Calu3 (cell line): ENCODE results near the gene SORCS1. TPM values are rescaled to one million over a fixed set of nuclear protein-coding genes. Genes with fewer than 3 reads are reported as not detected.

Experiments used
- BruUV-seq: library from RNA; stranded (reverse); fragments of 400-500 nt; replicated peaks from 2 replicates; lab custom pipeline; 2021; lab: Mats Ljungman, UMichigan
- CTCF ChIA-PET: fragments of 300-600 bp; sonication (Branson Sonifier 250); formaldehyde crosslinking; loops from one replicate; lab custom pipeline; 2022; ENCODE audit warnings: antibody characterized with exemption; lab: Charles Lee
- DNase-seq: peaks from one replicate; pipeline ENCODE4 v3.0.0; 2022
- H3K27ac Mint-ChIP-seq: one replicate; pipeline ENCODE4 v1.8.0; 2022; ENCODE audit warnings: mixed read lengths; ENCODE audit not compliant: unreplicated experiment
- H3K27me3 Mint-ChIP-seq: one replicate; pipeline ENCODE4 v1.8.0; 2022; ENCODE audit warnings: mixed read lengths; ENCODE audit not compliant: unreplicated experiment
- H3K36me3 Mint-ChIP-seq: one replicate; pipeline ENCODE4 v1.8.0; 2022; ENCODE audit warnings: mild to moderate bottlenecking, moderate library complexity, mixed read lengths; ENCODE audit not compliant: insufficient read depth, unreplicated experiment
- H3K4me1 Mint-ChIP-seq: one replicate; pipeline ENCODE4 v1.8.0; 2022; ENCODE audit warnings: mild to moderate bottlenecking, low read depth, mixed read lengths; ENCODE audit not compliant: unreplicated experiment
- H3K4me3 Mint-ChIP-seq: one replicate; pipeline ENCODE4 v1.8.0; 2022; ENCODE audit warnings: mild to moderate bottlenecking, low read depth, moderate library complexity, mixed read lengths; ENCODE audit not compliant: unreplicated experiment
- H3K9me3 Mint-ChIP-seq: one replicate; pipeline ENCODE4 v1.8.0; 2022; ENCODE audit warnings: low read depth, mixed read lengths; ENCODE audit not compliant: unreplicated experiment
- CTCF ChIP-seq: fragments of 200-600 bp; IDR thresholded peaks from one replicate; pipeline ENCODE4 v1.8.0; 2022; ENCODE audit warnings: antibody characterized with exemption; ENCODE audit not compliant: unreplicated experiment
- intact Hi-C: fragments of 100-400 bp; cut with micrococcal nuclease; formaldehyde crosslinking; loops from one replicate; pipeline ENCODE4 v1.10.0; 2022; ENCODE audit not compliant: unreplicated experiment
- total RNA-seq: library from RNA; stranded (reverse); gene quantifications from 2 replicates; pipeline ENCODE4 v1.2.3, GENCODE V29; 2022

SORCS1 gene
- total RNA-seq, 1 experiment from 2014 or later, result not detected

DNA sequence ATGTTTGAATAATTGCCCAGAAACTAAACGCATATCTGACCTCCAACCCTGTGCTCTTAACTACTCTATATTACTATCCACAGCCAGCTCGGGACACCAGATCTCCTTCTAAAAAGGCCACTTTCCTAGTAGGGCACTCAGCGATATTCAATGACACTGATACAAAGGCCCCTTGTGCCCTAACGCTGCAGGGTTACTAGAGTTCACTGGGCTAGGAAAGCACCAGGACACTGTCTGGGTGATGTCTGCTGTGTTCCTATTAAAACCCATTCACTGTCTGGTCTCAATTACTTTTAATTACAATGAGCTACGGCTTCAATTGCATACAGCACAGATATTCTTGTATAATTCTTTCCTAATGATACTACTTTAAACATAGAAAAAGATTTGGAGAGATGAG is 91.7 kb downstream of the SORCS1 start:
- Mint-ChIP-seq H3K27me3 (no peaks in the 10 kb centered on the region), H3K36me3 (no peaks in the 10 kb centered on the region), H3K4me3 (no peak overlapping the region), H3K4me1 (no peaks in the 10 kb centered on the region), H3K27ac (no peak overlapping the region), H3K9me3 (peaks cover 6% of the 10 kb centered on the region)
- TF ChIP-seq CTCF, result no peak
- BruUV-seq, result no TSS peak
- DNase-seq, result no peak
- intact Hi-C loops, result no loop called here
- CTCF ChIA-PET, result no interaction called here

- Mint-ChIP-seq H3K27me3 (no peaks in the 10 kb centered on the region), H3K27ac (no peak overlapping the region), H3K36me3 (no peaks in the 10 kb centered on the region), H3K4me1 (no peaks in the 10 kb centered on the region), H3K9me3 (peaks cover 5% of the 10 kb centered on the region), H3K4me3 (no peak overlapping the region)
- no peak for TF ChIP-seq CTCF
- CTCF ChIA-PET, result no interaction called here
- intact Hi-C loops, result no loop called here
- no TSS peak for BruUV-seq
- no peak for DNase-seq
Measured at GRCh38 chr10:107072028-107072427, 92.5 kb downstream of the SORCS1 start.

DNA sequence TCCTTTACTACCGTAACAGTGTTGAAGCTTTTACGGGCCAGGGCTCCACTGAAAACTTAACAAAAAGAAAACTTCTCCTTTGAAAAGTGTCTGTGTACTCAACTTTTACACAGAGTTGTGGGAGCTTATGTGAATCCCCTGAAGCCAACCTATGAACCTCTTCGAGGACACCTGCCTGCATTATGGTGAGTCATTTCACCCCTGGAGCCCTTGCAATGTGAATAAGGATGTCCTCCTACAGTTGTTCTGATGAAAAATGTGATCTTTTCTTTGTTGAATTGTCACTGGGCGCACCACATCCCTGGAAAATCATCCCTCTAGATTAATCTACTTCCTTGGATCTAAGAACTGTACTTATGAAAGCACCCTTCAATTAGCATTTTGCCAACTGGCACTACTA is 93.2 kb downstream of the SORCS1 start:
- no TSS peak for BruUV-seq
- intact Hi-C loops, result no loop called here
- no peaks in the 10 kb centered on the region for H3K36me3 Mint-ChIP-seq
- DNase-seq, result no peak
- no peaks in the 10 kb centered on the region for H3K27me3 Mint-ChIP-seq
- no peak overlapping the region for H3K27ac Mint-ChIP-seq
- H3K9me3 Mint-ChIP-seq, result peaks cover 3% of the 10 kb centered on the region
- CTCF ChIA-PET, result no interaction called here
- H3K4me1 Mint-ChIP-seq, result no peaks in the 10 kb centered on the region
- H3K4me3 Mint-ChIP-seq, result no peak overlapping the region
- no peak for TF ChIP-seq CTCF

DNA sequence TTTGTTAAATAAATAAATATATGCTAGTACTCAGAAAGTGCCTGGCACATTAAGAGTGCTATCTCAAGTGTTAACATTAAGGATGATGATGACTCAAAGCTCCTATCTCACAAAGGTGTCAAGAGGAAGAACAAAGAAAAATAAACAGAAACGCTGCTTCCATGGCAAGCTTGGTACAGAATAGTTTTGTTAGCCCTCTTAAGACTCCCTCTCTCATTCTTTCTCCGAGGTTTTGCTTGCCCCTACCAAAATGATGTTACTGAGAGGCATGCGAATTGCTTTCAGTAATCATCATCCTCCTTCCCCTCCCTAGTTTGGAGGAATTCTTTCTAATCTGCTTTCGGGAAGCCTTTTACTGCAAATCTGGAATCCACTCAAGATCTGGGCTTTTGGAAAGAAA is 96.7 kb downstream of the SORCS1 start:
- intact Hi-C loops, result no loop called here
- CTCF ChIA-PET, result no interaction called here
- Mint-ChIP-seq H3K4me1 (no peaks in the 10 kb centered on the region), H3K4me3 (no peak overlapping the region), H3K9me3 (peaks cover 4% of the 10 kb centered on the region), H3K27ac (no peak overlapping the region), H3K27me3 (no peaks in the 10 kb centered on the region), H3K36me3 (no peaks in the 10 kb centered on the region)
- no peak for TF ChIP-seq CTCF
- DNase-seq, result no peak
- BruUV-seq, result no TSS peak
